ENCODE results near the gene FGF4. TPM values are rescaled to one million over a fixed set of nuclear protein-coding genes. Genes with fewer than 3 reads are reported as not detected.

Gene FGF4
- total and polyA plus RNA-seq, 8 donors, result not detected

DNA sequence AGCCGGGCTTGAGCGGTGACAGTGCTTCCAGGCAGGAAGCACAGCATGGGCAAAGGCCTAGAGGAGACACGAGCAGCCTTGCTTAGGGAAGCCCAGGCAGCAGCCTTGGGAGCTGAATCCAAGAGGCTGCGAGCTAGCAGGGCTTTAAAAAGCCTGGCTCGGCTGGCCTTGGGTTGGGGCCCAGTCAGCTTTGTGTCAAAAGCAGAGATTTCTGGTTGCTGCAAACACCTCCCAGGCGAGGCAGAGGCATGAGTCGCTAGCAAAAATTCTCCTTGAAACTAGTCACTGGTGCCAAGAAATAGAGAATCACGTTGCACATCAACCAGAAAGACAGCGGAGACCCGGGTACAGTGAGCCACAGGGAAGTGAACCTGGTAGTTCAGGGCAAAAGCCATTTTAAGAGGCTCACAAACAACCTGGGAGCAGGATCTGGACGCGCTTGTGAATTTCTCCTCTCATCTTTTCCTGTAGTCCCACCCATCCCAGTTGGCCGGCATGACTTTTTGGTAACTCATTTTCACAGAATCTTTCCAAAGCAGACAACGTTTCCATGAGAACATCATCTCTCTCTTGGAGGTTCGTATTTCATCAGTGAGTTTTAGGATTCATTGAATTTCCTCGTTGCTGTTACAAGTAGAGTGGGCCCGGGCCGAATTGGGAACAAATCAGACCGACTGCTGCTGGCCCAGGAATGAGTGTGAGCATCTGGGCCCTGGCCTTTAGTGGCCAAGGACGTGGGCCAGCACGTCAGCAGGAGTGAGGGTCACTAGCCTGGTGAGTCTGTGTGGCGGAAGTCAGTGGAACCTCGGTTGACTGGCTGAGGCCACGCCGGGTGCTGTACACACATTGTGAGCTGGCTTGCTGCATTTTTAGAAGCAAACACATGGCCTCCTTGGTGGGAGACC is 16.4 kb upstream of the FGF4 start:
- intact Hi-C loops (cut with DNase I), result no loop called here
- Histone ChIP-seq H3K4me3 (no peak overlapping the region), H3K4me1 (no peaks in the 10 kb centered on the region), H3K27me3 (no peaks in the 10 kb centered on the region), H3K27ac (no peak overlapping the region), H3K9me3 (no peaks in the 10 kb centered on the region), H3K36me3 (no peaks in the 10 kb centered on the region)
- TF ChIP-seq CTCF (IDR thresholded peaks at IDR 0.05), result no peak
- FAIRE-seq, result no peak
- WGBS, 2 donors, result 63 to 71% methylated on average over 25 of the region's 25 CpGs
- ATAC-seq, result peak in 2 of 4 donors; percentile 12 to 15
- DNase-seq, result no peak

GRCh38 chr11:69788956-69789355 is 13.8 kb upstream of the FGF4 start:
- no peak for TF ChIP-seq CTCF (IDR thresholded peaks at IDR 0.05)
- intact Hi-C loops (cut with DNase I), result no loop called here
- DNase-seq (no peak), FAIRE-seq (no peak), ATAC-seq (no peak)
- Histone ChIP-seq H3K4me1 (no peaks in the 10 kb centered on the region), H3K27me3 (no peaks in the 10 kb centered on the region), H3K4me3 (no peak overlapping the region), H3K9me3 (no peaks in the 10 kb centered on the region), H3K27ac (no peak overlapping the region), H3K36me3 (no peaks in the 10 kb centered on the region)
- WGBS, 2 donors, result 84 to 89% methylated on average over 11 of the region's 11 CpGs

DNA sequence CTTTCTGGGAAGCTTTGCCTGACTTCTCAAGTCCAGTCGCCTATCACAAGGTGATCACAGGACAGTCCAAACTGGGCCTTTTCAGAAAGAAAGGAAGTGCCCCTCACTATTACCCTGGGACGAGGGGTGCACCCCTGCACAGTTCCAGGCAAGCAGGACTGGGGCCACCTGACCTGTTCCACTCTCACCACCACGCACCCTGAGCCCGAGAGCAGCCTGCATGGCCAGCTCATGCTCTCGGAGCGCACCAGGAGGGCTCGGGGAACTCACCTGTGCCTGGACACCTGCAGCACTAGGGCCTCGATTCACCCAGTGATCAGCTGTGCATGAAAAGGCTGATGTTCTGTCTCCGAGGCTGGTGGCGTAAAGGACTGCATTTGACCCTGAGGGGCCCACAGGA is 12.8 kb upstream of the FGF4 start:
- Histone ChIP-seq H3K27me3 (no peaks in the 10 kb centered on the region), H3K9me3 (no peaks in the 10 kb centered on the region), H3K27ac (no peak overlapping the region), H3K4me3 (no peak overlapping the region), H3K4me1 (no peaks in the 10 kb centered on the region), H3K36me3 (no peaks in the 10 kb centered on the region)
- FAIRE-seq (no peak), ATAC-seq (no peak), DNase-seq (no peak)
- intact Hi-C loops (cut with DNase I), result no loop called here
- WGBS, 2 donors, result 70 to 75% methylated on average over 10 of the region's 10 CpGs
- TF ChIP-seq CTCF (IDR thresholded peaks at IDR 0.05), result no peak

DNA sequence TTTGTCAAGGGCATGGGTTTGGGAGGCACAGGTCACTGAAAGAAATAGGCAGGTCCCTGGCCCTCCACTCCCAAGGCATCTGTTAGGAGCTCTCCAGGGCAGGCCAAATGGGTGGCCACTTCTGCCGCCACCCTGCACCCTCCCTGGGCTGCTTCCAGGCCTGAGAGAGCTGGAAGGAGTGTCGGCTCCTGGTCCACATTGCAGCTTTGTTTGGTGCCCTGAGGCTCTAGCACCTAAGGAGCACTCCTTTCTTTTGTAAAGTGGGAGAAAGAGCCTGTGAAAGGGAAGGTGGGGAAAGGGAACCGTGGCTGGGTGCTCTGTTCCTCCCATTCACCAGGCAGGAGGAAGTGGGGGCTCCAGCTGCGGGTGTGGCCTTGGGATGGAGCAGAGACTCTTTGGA is 12.3 kb upstream of the FGF4 start:
- FAIRE-seq (no peak), ATAC-seq (no peak), DNase-seq (no peak)
- intact Hi-C loops (cut with DNase I), result no loop called here
- TF ChIP-seq CTCF (IDR thresholded peaks at IDR 0.05), result no peak
- no peak overlapping the region for H3K27ac ChIP-seq
- H3K9me3 ChIP-seq, result no peaks in the 10 kb centered on the region
- H3K4me1 ChIP-seq, result no peaks in the 10 kb centered on the region
- 47 to 49% methylated on average over 4 of the region's 4 CpGs for WGBS, 2 donors
- no peaks in the 10 kb centered on the region for H3K27me3 ChIP-seq
- H3K4me3 ChIP-seq, result no peak overlapping the region
- no peaks in the 10 kb centered on the region for H3K36me3 ChIP-seq

- H3K4me3 ChIP-seq, result no peak overlapping the region
- ATAC-seq (no peak), DNase-seq (no peak), FAIRE-seq (no peak)
- 44 to 61% methylated on average over 8 of the region's 8 CpGs for WGBS, 2 donors
- TF ChIP-seq CTCF (IDR thresholded peaks at IDR 0.05), result no peak
- H3K27ac ChIP-seq, result no peak overlapping the region
- H3K27me3 ChIP-seq, result no peaks in the 10 kb centered on the region
- H3K9me3 ChIP-seq, result no peaks in the 10 kb centered on the region
- H3K4me1 ChIP-seq, result no peaks in the 10 kb centered on the region
- no peaks in the 10 kb centered on the region for H3K36me3 ChIP-seq
- intact Hi-C loops (cut with DNase I), result no loop called here
These were observed 6.1 kb upstream of the FGF4 start for GRCh38 chr11:69781241-69781640.
